Measurements from ENCODE around the gene CYP4B1.

GRCh38 chr1:46774297-46774696, 24.5 kb upstream of the CYP4B1 start:
- TF ChIP-seq POLR2AphosphoS5 (IDR thresholded peaks at IDR 0.05; ENCODE audit: low read depth, low read length) = no peak
- TF ChIP-seq POLR2A (IDR thresholded peaks at IDR 0.05; ENCODE audit: low read depth, low read length) = no peak

Data from GM12892 (cell line).